Left forelimb (tissue), 1 donor: ENCODE results near the gene TRABD.

ENCODE experiments used
- DNase-seq: peaks from one replicate; pipeline ENCODE4 v3.0.0-alpha.2; 2018; ENCODE audit warnings: low spot score

Gene TRABD

GRCh38 chr22:50174382-50175190 lies 11.1 kb upstream of the TRABD start:
- no peak for DNase-seq

GRCh38 chr22:50175191-50175461 lies 10.6 kb upstream of the TRABD start:
- no peak for DNase-seq

- DNase-seq = no peak
Measured at GRCh38 chr22:50175921-50176849, 9.5 kb upstream of the TRABD start.

GRCh38 chr22:50176850-50177536 lies 8.7 kb upstream of the TRABD start:
- DNase-seq = no peak

- no peak for DNase-seq
Measured at GRCh38 chr22:50177537-50178470, 7.9 kb upstream of the TRABD start.

- no peak for DNase-seq
Measured at GRCh38 chr22:50178471-50178864, 7.2 kb upstream of the TRABD start.

- DNase-seq = no peak
Measured at GRCh38 chr22:50178871-50179869, 6.5 kb upstream of the TRABD start.

- DNase-seq = no peak
Measured at GRCh38 chr22:50179937-50180726, 5.6 kb upstream of the TRABD start.

- no peak for DNase-seq
Measured at GRCh38 chr22:50180727-50181521, 4.8 kb upstream of the TRABD start.

- DNase-seq = no peak
Measured at GRCh38 chr22:50182176-50183081, 3.3 kb upstream of the TRABD start.

GRCh38 chr22:50183141-50183971 lies 2.4 kb upstream of the TRABD start:
- DNase-seq = no peak

- no peak for DNase-seq
Measured at GRCh38 chr22:50184004-50184901, 1.5 kb upstream of the TRABD start.

GRCh38 chr22:50184902-50185374 lies 775 bp upstream of the TRABD start:
- no peak for DNase-seq

- no peak for DNase-seq
Measured at GRCh38 chr22:50186181-50186714, 535 bp downstream of the TRABD start.
